ENCODE results near the gene COBL.

- TF ChIP-seq SIN3A (IDR thresholded peaks at IDR 0.05; ENCODE audit: borderline replicate concordance, insufficient read depth, low read length) (no peak), TAF1 (IDR thresholded peaks at IDR 0.05; ENCODE audit: borderline replicate concordance, insufficient read depth, low read length) (no peak), POLR2AphosphoS5 (IDR thresholded peaks at IDR 0.05; ENCODE audit: low read depth, low read length) (no peak), REST (IDR thresholded peaks at IDR 0.05; ENCODE audit: insufficient read depth in 1 of 2, low read depth in 2 of 2, low read length in 2 of 2) (no peak)
Observed at GRCh38 chr7:51142741-51143385, 173.7 kb downstream of the COBL start.

All from PFSK-1 (cell line).